ENCODE results near the gene PSG6.
"Not testable (repeated sequence)": the region's sequence is repeated elsewhere in the genome, so short reads cannot be mapped to it uniquely, and the experiment has no call there.

- TF ChIP-seq YY1 (IDR thresholded peaks at IDR 0.05; ENCODE audit: insufficient read depth, insufficient read length); ZNF274 (IDR thresholded peaks at IDR 0.05; ENCODE audit: low read depth, low read length); SUZ12 (IDR thresholded peaks at IDR 0.05; ENCODE audit: extremely low read depth, insufficient read depth, insufficient read length): not testable (repeated sequence)
Observed at GRCh38 chr19:42918377-42919069, 829 bp upstream of the PSG6 start.

Measured in NT2/D1 (cell line).